GM19328 (cell line): Measurements from ENCODE around the gene LMTK3.
A peak's percentile ranks its signal among the peaks of the same experiment; 100 is the strongest.

Source experiments
- ATAC-seq: cut with Tn5 transposase; IDR thresholded peaks from one replicate; pipeline ENCODE4 v1.9.1; 2021; ENCODE audit warnings: mild to moderate bottlenecking, moderate library complexity; ENCODE audit not compliant: unreplicated experiment

Gene LMTK3

GRCh38 chr19:48475369-48476068, 36.1 kb downstream of the LMTK3 start:
- ATAC-seq: no peak

GRCh38 chr19:48474084-48474592, 37.5 kb downstream of the LMTK3 start:
- ATAC-seq: no peak

GRCh38 chr19:48473161-48473966, 38.3 kb downstream of the LMTK3 start:
- no peak for ATAC-seq

- ATAC-seq: no peak
These were observed 39.8 kb downstream of the LMTK3 start for GRCh38 chr19:48471836-48472235.

GRCh38 chr19:48470856-48471255, 40.8 kb downstream of the LMTK3 start:
- no peak for ATAC-seq

GRCh38 chr19:48469934-48470680, 41.5 kb downstream of the LMTK3 start:
- ATAC-seq: no peak

GRCh38 chr19:48469289-48469881, 42.2 kb downstream of the LMTK3 start, which contains the start of gene CYTH2:
Gene CYTH2 (plus strand): TSS chr19:48469369. CDS start chr19:48469508, 139 bp downstream.
- peak; percentile 11 for ATAC-seq

- peak; percentile 94 for ATAC-seq
These were observed 42.8 kb downstream of the LMTK3 start for GRCh38 chr19:48468772-48469288.

GRCh38 chr19:48466561-48467325, 44.9 kb downstream of the LMTK3 start:
- ATAC-seq: no peak

- no peak for ATAC-seq
These were observed 46.4 kb downstream of the LMTK3 start for GRCh38 chr19:48465215-48465614.

GRCh38 chr19:48461982-48462655, 49.5 kb downstream of the LMTK3 start:
- ATAC-seq: no peak

GRCh38 chr19:48461651-48461981, 50.0 kb downstream of the LMTK3 start:
- ATAC-seq: no peak

GRCh38 chr19:48458016-48458415, 53.6 kb downstream of the LMTK3 start:
- ATAC-seq: no peak

- no peak for ATAC-seq
These were observed 54.8 kb downstream of the LMTK3 start for GRCh38 chr19:48456864-48457263.

- ATAC-seq: no peak
These were observed 55.6 kb downstream of the LMTK3 start for GRCh38 chr19:48455908-48456562.

- ATAC-seq: no peak
These were observed 56.3 kb downstream of the LMTK3 start, which contains the start of gene KCNJ14 for GRCh38 chr19:48455171-48455907. Gene KCNJ14 (plus strand): TSS chr19:48455574. CDS start chr19:48461725, 6,151 bp downstream.

GRCh38 chr19:48454150-48454730, 57.4 kb downstream of the LMTK3 start:
- no peak for ATAC-seq
